Measurements from ENCODE around the gene ATXN1.
"Not testable (repeated sequence)": the region's sequence is repeated elsewhere in the genome, so short reads cannot be mapped to it uniquely, and the experiment has no call there.

ATXN1 gene

GRCh38 chr6:16413399-16413798 lies 347.9 kb downstream of the ATXN1 start:
- DNase-seq (ENCODE audit: low read depth, low spot score), result no peak

- no peak for DNase-seq (ENCODE audit: low read depth, low spot score)
Observed at GRCh38 chr6:16412982-16413381, 348.3 kb downstream of the ATXN1 start.

- DNase-seq (ENCODE audit: low read depth, low spot score), result no peak
Observed at GRCh38 chr6:16412171-16412570, 349.1 kb downstream of the ATXN1 start.

- peak; percentile 44 for DNase-seq (ENCODE audit: low read depth, low spot score)
Observed at GRCh38 chr6:16409531-16410441, 351.5 kb downstream of the ATXN1 start.

- DNase-seq (ENCODE audit: low read depth, low spot score), result no peak
Observed at GRCh38 chr6:16408766-16409165, 352.5 kb downstream of the ATXN1 start.

- DNase-seq (ENCODE audit: low read depth, low spot score), result no peak
Observed at GRCh38 chr6:16406966-16407365, 354.3 kb downstream of the ATXN1 start.

GRCh38 chr6:16406538-16406937 lies 354.7 kb downstream of the ATXN1 start:
- DNase-seq (ENCODE audit: low read depth, low spot score), result not testable (repeated sequence)

GRCh38 chr6:16405375-16405774 lies 355.9 kb downstream of the ATXN1 start:
- DNase-seq (ENCODE audit: low read depth, low spot score), result no peak

- DNase-seq (ENCODE audit: low read depth, low spot score), result no peak
Observed at GRCh38 chr6:16404456-16404855, 356.8 kb downstream of the ATXN1 start.

- DNase-seq (ENCODE audit: low read depth, low spot score), result no peak
Observed at GRCh38 chr6:16403831-16404230, 357.4 kb downstream of the ATXN1 start.

- peak; percentile 78 for DNase-seq (ENCODE audit: low read depth, low spot score)
Observed at GRCh38 chr6:16402581-16402900, 358.7 kb downstream of the ATXN1 start.

GRCh38 chr6:16400248-16400760 lies 361.0 kb downstream of the ATXN1 start:
- no peak for DNase-seq (ENCODE audit: low read depth, low spot score)

GRCh38 chr6:16399695-16400094 lies 361.6 kb downstream of the ATXN1 start:
- no peak for DNase-seq (ENCODE audit: low read depth, low spot score)

GRCh38 chr6:16399158-16399557 lies 362.1 kb downstream of the ATXN1 start:
- no peak for DNase-seq (ENCODE audit: low read depth, low spot score)

GRCh38 chr6:16398587-16398986 lies 362.7 kb downstream of the ATXN1 start:
- DNase-seq (ENCODE audit: low read depth, low spot score), result no peak

- DNase-seq (ENCODE audit: low read depth, low spot score), result no peak
Observed at GRCh38 chr6:16397623-16398022, 363.6 kb downstream of the ATXN1 start.

GRCh38 chr6:16396497-16397319 lies 364.6 kb downstream of the ATXN1 start:
- DNase-seq (ENCODE audit: low read depth, low spot score), result no peak

- DNase-seq (ENCODE audit: low read depth, low spot score), result no peak
Observed at GRCh38 chr6:16394632-16395031, 366.6 kb downstream of the ATXN1 start.

- no peak for DNase-seq (ENCODE audit: low read depth, low spot score)
Observed at GRCh38 chr6:16393326-16393725, 367.9 kb downstream of the ATXN1 start.

GRCh38 chr6:16392010-16392409 lies 369.2 kb downstream of the ATXN1 start:
- no peak for DNase-seq (ENCODE audit: low read depth, low spot score)

- DNase-seq (ENCODE audit: low read depth, low spot score), result no peak
Observed at GRCh38 chr6:16391451-16391912, 369.8 kb downstream of the ATXN1 start.

- DNase-seq (ENCODE audit: low read depth, low spot score), result not testable (repeated sequence)
Observed at GRCh38 chr6:16390909-16391450, 370.3 kb downstream of the ATXN1 start.

Data from smooth muscle cell of the brain vasculature (primary cell).